ENCODE measurements around the gene PPIE. TPM values are rescaled to one million over a fixed set of nuclear protein-coding genes. Genes with fewer than 3 reads are reported as not detected.
"Not testable (repeated sequence)": the region's sequence is repeated elsewhere in the genome, so short reads cannot be mapped to it uniquely, and the experiment has no call there.

The PPIE gene
- total and polyA plus RNA-seq, 10 donors: 32.1 to 53.2 (median 41.1) TPM

DNA sequence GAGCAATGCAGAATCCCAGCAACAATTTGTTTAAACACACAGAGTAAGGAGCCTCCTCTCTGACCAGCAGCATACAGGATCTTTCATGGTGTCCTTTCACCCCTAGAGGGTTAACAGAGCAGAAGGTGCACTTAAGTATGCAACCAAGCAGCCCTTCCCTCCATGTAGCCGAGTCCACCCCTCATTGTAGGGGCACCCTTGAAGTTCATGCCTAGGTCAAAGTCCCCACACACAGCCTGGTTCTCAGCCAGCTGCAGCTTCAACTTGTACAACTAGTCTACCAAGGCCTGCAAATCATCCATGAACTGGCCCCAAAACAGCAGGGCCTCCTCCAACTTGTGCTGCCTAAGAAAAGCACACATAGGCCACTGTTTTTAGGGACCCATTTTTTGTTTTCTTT lies 57.0 kb downstream of the PPIE start:
- intact Hi-C loops (cut with DNase I; ENCODE audit: low total_unique reads): no loop called here
- peaks cover 0 to 7% (median 0%) of the 10 kb centered on the region in 7 donors for H3K27me3 ChIP-seq (replicated peaks in 1 of 7)
- DNase-seq: no peak
- TF ChIP-seq POLR2AphosphoS5 (IDR thresholded peaks at IDR 0.05) (no peak), POLR2A (IDR thresholded peaks at IDR 0.05) (no peak)
- TF ChIP-seq, protein P1, sequence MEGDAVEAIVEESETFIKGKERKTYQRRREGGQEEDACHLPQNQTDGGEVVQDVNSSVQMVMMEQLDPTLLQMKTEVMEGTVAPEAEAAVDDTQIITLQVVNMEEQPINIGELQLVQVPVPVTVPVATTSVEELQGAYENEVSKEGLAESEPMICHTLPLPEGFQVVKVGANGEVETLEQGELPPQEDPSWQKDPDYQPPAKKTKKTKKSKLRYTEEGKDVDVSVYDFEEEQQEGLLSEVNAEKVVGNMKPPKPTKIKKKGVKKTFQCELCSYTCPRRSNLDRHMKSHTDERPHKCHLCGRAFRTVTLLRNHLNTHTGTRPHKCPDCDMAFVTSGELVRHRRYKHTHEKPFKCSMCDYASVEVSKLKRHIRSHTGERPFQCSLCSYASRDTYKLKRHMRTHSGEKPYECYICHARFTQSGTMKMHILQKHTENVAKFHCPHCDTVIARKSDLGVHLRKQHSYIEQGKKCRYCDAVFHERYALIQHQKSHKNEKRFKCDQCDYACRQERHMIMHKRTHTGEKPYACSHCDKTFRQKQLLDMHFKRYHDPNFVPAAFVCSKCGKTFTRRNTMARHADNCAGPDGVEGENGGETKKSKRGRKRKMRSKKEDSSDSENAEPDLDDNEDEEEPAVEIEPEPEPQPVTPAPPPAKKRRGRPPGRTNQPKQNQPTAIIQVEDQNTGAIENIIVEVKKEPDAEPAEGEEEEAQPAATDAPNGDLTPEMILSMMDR (IDR thresholded peaks at IDR 0.05 in 8 of 11, conservative IDR thresholded peaks at IDR 0.05 in 3 of 11): no peak
- 50 to 89% (median 60%) methylated on average over 1 of the region's 1 CpG for WGBS, 5 donors
- H3K4me3 ChIP-seq: no peak overlapping the region
- no peak overlapping the region for H3K27ac ChIP-seq
- H3K36me3 ChIP-seq: no peaks in the 10 kb centered on the region
- H3K9me3 ChIP-seq: no peaks in the 10 kb centered on the region
- H3K4me1 ChIP-seq: peaks cover 0 to 28% (median 9%) of the 10 kb centered on the region in 6 donors

DNA sequence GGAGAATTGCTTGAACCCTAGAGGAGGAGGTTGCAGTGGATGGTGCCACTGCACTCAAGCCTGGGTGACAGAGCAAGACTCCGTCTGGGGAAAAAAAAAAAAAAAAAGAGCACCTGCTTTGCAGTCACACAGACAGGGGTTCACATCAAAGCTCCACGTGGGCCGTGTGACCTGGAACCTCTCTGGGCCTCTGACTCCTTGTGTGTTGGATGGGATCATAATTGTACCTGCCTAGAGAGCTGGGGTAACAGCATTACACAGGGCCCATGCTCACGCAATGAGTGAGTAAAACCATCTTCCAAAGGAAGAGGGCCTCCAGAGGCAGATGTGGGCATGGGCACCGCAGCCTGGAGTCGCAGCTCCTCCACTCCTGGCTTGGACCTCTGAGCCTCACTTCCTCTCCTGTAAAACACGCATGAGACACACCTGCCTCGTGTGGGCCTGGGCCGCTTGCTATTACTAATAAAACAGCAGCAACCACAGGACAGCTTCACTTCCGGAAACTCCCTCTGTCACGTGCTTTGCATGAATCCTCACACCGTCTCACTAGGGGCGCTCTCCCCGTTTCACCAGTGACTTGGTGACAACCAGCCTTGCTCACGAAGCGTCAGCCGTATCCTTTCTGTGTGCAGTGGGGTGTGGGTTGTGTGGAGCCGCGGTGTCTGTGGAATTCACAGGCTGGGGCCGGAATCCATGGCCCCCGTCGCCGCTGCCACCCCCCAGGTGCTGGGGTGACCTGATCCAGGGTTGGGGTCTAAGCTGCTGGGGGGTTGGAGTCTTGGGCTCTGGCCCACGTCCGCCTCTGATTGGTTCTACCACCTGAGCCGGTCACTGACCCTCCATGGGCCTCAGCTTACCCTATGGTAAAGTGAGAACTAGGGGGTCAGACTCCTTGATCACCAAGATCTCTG lies 60.4 kb downstream of the PPIE start:
- peaks cover 0 to 26% (median 9%) of the 10 kb centered on the region in 6 donors for H3K4me1 ChIP-seq
- intact Hi-C loops (cut with DNase I; ENCODE audit: low total_unique reads): not testable (repeated sequence)
- TF ChIP-seq, protein P1 (IDR thresholded peaks at IDR 0.05 in 8 of 11, conservative IDR thresholded peaks at IDR 0.05 in 3 of 11): peak in 3 of 11 experiments; percentile 7 to 60 (median 51)
- TF ChIP-seq POLR2AphosphoS5 (IDR thresholded peaks at IDR 0.05): peak; percentile 58 to 79 (median 74)

DNA sequence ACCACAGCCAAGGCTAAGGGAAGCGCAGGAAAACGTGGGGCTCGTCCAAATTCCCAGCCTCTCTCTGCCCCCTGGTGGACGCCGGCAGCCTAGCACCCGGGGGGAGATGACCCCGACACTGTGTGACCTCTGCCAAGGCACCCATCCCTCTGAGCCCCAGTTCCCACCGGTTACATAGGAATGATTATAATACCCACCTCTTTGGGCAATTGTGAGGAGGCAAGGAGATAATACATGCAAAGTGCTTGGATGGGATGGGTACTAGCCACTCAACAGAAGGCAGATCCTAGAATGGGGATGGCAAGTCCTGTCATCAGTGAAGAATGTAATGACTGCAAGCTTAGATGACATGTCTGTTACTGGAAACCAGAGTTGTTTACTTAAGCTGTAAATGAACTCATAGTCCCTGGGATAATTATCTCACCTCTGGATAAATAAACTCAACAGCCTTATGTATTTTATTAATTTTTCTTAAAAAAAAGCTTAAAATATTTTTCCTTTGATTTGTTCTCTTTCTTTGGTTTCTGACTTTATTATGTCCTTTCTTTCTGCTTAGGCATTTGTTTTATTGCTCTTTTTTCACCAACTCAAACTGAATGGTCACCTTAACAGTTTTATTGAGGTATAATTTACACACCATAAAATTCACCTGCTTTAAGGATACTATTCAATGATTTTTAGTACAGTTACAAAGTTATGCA lies 61.2 kb downstream of the PPIE start:
- TF ChIP-seq, protein P1 (IDR thresholded peaks at IDR 0.05 in 8 of 11, conservative IDR thresholded peaks at IDR 0.05 in 3 of 11): peak; percentile 62 to 94 (median 87)
- TF ChIP-seq POLR2AphosphoS5 (IDR thresholded peaks at IDR 0.05): no peak
- TF ChIP-seq POLR2A (IDR thresholded peaks at IDR 0.05): no peak
- intact Hi-C loops (cut with DNase I; ENCODE audit: low total_unique reads): no loop called here
- no peaks in the 10 kb centered on the region for H3K27me3 ChIP-seq (replicated peaks in 1 of 7)
- 2 to 8% (median 4%) methylated on average over 8 of the region's 8 CpGs for WGBS, 5 donors
- no peaks in the 10 kb centered on the region for H3K36me3 ChIP-seq
- peak overlapping the region in 7 of 8 donors; percentile 10 to 62 (median 19) for H3K4me3 ChIP-seq
- peaks cover 0 to 2% (median under 1%) of the 10 kb centered on the region in 8 donors for H3K9me3 ChIP-seq
- peak overlapping the region in 5 of 8 donors; percentile 62 to 89 (median 78) for H3K27ac ChIP-seq
- H3K4me1 ChIP-seq: peaks cover 0 to 26% (median 9%) of the 10 kb centered on the region in 6 donors
- DNase-seq: peak; percentile 91

More for the DNA sequence above, 60.4 kb downstream of the PPIE start:
- WGBS, 5 donors: 28 to 40% (median 35%) methylated on average over 15 to 22 of the region's 26 CpGs
- H3K27me3 ChIP-seq (replicated peaks in 1 of 7); H3K36me3 ChIP-seq; H3K9me3 ChIP-seq: not testable (repeated sequence)
- peak; percentile 95 for DNase-seq
- H3K4me3 ChIP-seq: peak overlapping the region in 7 of 8 donors; percentile 10 to 62 (median 19)
- H3K27ac ChIP-seq: peak overlapping the region in 7 of 8 donors; percentile 11 to 89 (median 70)

All from spleen (tissue), 11 donors.